MM.1S (cell line): ENCODE results near the gene SYT9.

Experiments
- DNase-seq: peaks from one replicate; pipeline ENCODE4 v3.0.0-alpha.2; 2015
- H2AFZ ChIP-seq: fragments of 300-600 bp; sonication (generic); 2 replicates; pipeline ENCODE4 v1.6.0; 2016; ENCODE audit warnings: antibody characterized with exemption, low read length
- H3F3A ChIP-seq: fragments of 300-600 bp; sonication (generic); 2 replicates; pipeline ENCODE4 v1.6.1; 2016; ENCODE audit warnings: mild to moderate bottlenecking, antibody characterized with exemption, low read length, moderate library complexity, mixed read lengths; ENCODE audit not compliant: insufficient read depth
- H3K27ac ChIP-seq: fragments of 300-600 bp; sonication (generic); 2 replicates; pipeline ENCODE4 v1.5.1; 2016; ENCODE audit warnings: mild to moderate bottlenecking, low read length
- H3K27me3 ChIP-seq: fragments of 300-600 bp; sonication (generic); replicated peaks from 2 replicates; pipeline ENCODE4 v1.6.0; 2016; ENCODE audit warnings: low read length; ENCODE audit not compliant: insufficient read depth
- H3K36me3 ChIP-seq: fragments of 300-600 bp; sonication (generic); replicated peaks from 2 replicates; pipeline ENCODE4 v1.6.1; 2016; ENCODE audit warnings: mild to moderate bottlenecking, low read length, mixed read lengths; ENCODE audit not compliant: insufficient read depth
- H3K4me1 ChIP-seq: fragments of 300-600 bp; sonication (generic); 2 replicates; pipeline ENCODE4 v1.6.1; 2016; ENCODE audit warnings: low read length, mixed read lengths
- H3K4me2 ChIP-seq: fragments of 300-600 bp; sonication (generic); 2 replicates; pipeline ENCODE4 v1.6.0; 2016; ENCODE audit warnings: low read depth, low read length
- H3K4me3 ChIP-seq: fragments of 300-600 bp; sonication (generic); 2 replicates; pipeline ENCODE4 v1.5.1; 2016; ENCODE audit warnings: low read length, mixed read lengths
- H3K79me2 ChIP-seq: fragments of 300-600 bp; sonication (generic); 2 replicates; pipeline ENCODE4 v1.6.1; 2016; ENCODE audit warnings: mixed run types, low read length, mixed read lengths
- H3K9ac ChIP-seq: fragments of 300-600 bp; sonication (generic); 2 replicates; pipeline ENCODE4 v1.6.1; 2016; ENCODE audit warnings: low read length, mixed read lengths
- H3K9me2 ChIP-seq: fragments of 300-600 bp; sonication (generic); replicated peaks from 2 replicates; pipeline ENCODE4 v1.6.1; 2016; ENCODE audit warnings: mild to moderate bottlenecking, low read length, mixed read lengths; ENCODE audit not compliant: insufficient read depth
- H3K9me3 ChIP-seq: fragments of 300-600 bp; sonication (generic); replicated peaks from 2 replicates; pipeline ENCODE4 v1.6.1; 2016; ENCODE audit warnings: mild to moderate bottlenecking, low read length, mixed read lengths; ENCODE audit not compliant: insufficient read depth
- H4K20me1 ChIP-seq: fragments of 300-600 bp; sonication (generic); 2 replicates; pipeline ENCODE4 v1.6.1; 2016; ENCODE audit warnings: mild to moderate bottlenecking, low read length, moderate library complexity, mixed read lengths; ENCODE audit not compliant: insufficient read depth
- EZH2 ChIP-seq: fragments of 300-600 bp; sonication (generic); optimal IDR thresholded peaks from 2 replicates; pipeline ENCODE3; 2017; ENCODE audit warnings: low read depth, mild to moderate bottlenecking, antibody characterized with exemption, low read length, mixed read lengths
- EZH2phosphoT487 ChIP-seq: fragments of 300-600 bp; sonication (generic); IDR thresholded peaks from 2 replicates; pipeline ENCODE4 v1.6.1; 2018; ENCODE audit warnings: antibody characterized with exemption, low read length
- TF ChIP-seq, protein P1 (sequence below): fragments of 300-600 bp; sonication (generic); IDR thresholded peaks from 2 replicates; pipeline ENCODE4 v1.5.1; 2016; ENCODE audit warnings: antibody characterized with exemption, low read length, mixed read lengths

The SYT9 gene

DNA sequence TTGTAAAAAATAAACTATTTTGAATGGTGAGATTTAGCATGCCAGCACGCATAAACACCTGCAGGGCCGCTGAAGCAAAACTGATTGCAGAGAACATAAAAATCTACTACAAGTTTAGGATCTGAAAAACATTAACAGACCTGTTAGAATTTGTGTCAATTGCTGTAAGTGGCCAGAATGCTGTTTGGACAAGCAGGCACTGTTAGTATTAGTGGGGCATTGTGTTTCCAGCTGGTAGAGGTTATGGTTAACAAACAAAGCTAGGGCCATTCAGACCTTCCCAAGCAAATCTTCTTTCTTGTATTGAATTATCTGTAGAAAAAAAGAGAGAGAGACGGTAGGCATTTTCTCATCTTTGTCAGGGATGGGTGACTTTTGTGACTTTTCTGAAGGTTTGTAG, 176.0 kb downstream of the SYT9 start:
- Histone ChIP-seq H3K9me2 (no peaks in the 10 kb centered on the region), H3K4me3 (no peak overlapping the region), H3K36me3 (no peaks in the 10 kb centered on the region), H3K27me3 (no peaks in the 10 kb centered on the region), H3K79me2 (no peaks in the 10 kb centered on the region), H3K9me3 (no peaks in the 10 kb centered on the region), H4K20me1 (no peaks in the 10 kb centered on the region), H2AFZ (no peak overlapping the region), H3K4me1 (peaks cover 7% of the 10 kb centered on the region), H3K27ac (no peak overlapping the region), H3K9ac (no peak overlapping the region), H3K4me2 (no peak overlapping the region), H3F3A (no peaks in the 10 kb centered on the region)
- DNase-seq: no peak
- TF ChIP-seq, protein P1, sequence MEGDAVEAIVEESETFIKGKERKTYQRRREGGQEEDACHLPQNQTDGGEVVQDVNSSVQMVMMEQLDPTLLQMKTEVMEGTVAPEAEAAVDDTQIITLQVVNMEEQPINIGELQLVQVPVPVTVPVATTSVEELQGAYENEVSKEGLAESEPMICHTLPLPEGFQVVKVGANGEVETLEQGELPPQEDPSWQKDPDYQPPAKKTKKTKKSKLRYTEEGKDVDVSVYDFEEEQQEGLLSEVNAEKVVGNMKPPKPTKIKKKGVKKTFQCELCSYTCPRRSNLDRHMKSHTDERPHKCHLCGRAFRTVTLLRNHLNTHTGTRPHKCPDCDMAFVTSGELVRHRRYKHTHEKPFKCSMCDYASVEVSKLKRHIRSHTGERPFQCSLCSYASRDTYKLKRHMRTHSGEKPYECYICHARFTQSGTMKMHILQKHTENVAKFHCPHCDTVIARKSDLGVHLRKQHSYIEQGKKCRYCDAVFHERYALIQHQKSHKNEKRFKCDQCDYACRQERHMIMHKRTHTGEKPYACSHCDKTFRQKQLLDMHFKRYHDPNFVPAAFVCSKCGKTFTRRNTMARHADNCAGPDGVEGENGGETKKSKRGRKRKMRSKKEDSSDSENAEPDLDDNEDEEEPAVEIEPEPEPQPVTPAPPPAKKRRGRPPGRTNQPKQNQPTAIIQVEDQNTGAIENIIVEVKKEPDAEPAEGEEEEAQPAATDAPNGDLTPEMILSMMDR: no peak
- TF ChIP-seq EZH2: no peak
- no peak for TF ChIP-seq EZH2phosphoT487

- no peaks in the 10 kb centered on the region for H3K9me3 ChIP-seq
Observed at GRCh38 chr11:7428196-7428595, 176.5 kb downstream of the SYT9 start.

DNA sequence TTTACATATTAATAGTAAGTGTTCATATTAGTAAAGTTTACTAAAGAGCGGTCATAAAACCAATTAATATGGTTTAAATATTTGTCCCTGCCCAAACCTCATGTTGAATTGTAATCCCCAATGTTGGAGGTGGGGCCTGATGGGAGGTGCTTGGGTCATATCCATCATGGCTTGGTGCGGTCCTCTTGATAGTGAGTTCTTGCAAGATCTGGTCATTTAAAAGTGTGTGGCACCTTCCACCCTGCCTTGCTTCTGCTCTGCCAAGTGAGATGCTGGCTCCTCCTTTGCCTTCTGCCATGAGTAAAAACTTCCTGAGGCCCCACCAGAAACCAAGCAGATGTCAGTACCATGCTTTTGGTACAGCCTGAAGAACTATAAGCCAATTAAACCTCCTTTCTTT, 178.8 kb downstream of the SYT9 start:
- H3K27ac ChIP-seq: no peak overlapping the region
- H3K9ac ChIP-seq: no peak overlapping the region
- H3K36me3 ChIP-seq: no peaks in the 10 kb centered on the region
- no peaks in the 10 kb centered on the region for H3K79me2 ChIP-seq
- H3K9me3 ChIP-seq: no peaks in the 10 kb centered on the region
- H3K4me1 ChIP-seq: no peaks in the 10 kb centered on the region
- no peak overlapping the region for H3K4me2 ChIP-seq
- H3K27me3 ChIP-seq: no peaks in the 10 kb centered on the region
- H3K4me3 ChIP-seq: no peak overlapping the region
- H3F3A ChIP-seq: no peaks in the 10 kb centered on the region
- TF ChIP-seq, protein P1: no peak
- TF ChIP-seq EZH2 (no peak), EZH2phosphoT487 (no peak)
- no peaks in the 10 kb centered on the region for H4K20me1 ChIP-seq
- no peaks in the 10 kb centered on the region for H3K9me2 ChIP-seq
- H2AFZ ChIP-seq: no peak overlapping the region
- DNase-seq: no peak

More at GRCh38 chr11:7428196-7428595, 176.5 kb downstream of the SYT9 start:
- Histone ChIP-seq H4K20me1 (no peaks in the 10 kb centered on the region), H3K36me3 (no peaks in the 10 kb centered on the region), H3K9me2 (no peaks in the 10 kb centered on the region), H3K9ac (no peak overlapping the region), H3K4me2 (no peak overlapping the region), H2AFZ (no peak overlapping the region), H3K27me3 (no peaks in the 10 kb centered on the region), H3K4me3 (no peak overlapping the region), H3K27ac (no peak overlapping the region), H3F3A (no peaks in the 10 kb centered on the region), H3K79me2 (no peaks in the 10 kb centered on the region), H3K4me1 (peaks cover 3% of the 10 kb centered on the region)
- DNase-seq: no peak
- no peak for TF ChIP-seq EZH2phosphoT487
- TF ChIP-seq, protein P1: no peak
- TF ChIP-seq EZH2: no peak
